ENCODE results near the gene PCK1. TPM values are rescaled to one million over a fixed set of nuclear protein-coding genes. Genes with fewer than 3 reads are reported as not detected.

Gene PCK1
- total and polyA plus RNA-seq, 2 experiments from 2014 or later: not detected

- TF ChIP-seq EZH2phosphoT487 (IDR thresholded peaks at IDR 0.05; ENCODE audit: unreplicated experiment) (no peak), CREB1 (CRISPR knock-in tag; IDR thresholded peaks at IDR 0.05; ENCODE audit: low read depth) (no peak)
These were observed 4.0 kb upstream of the PCK1 start (continued) for GRCh38 chr20:57556980-57557274.

GRCh38 chr20:57557926-57558613, 2.8 kb upstream of the PCK1 start:
- no peaks in the 10 kb centered on the region for H3K79me2 ChIP-seq (replicated peaks; ENCODE audit: insufficient read depth)
- Mint-ChIP-seq H3K27me3 (ENCODE audit: insufficient read depth, low read depth, poor library complexity) (peaks cover 2% of the 10 kb centered on the region), H3K9me3 (peaks cover 2% of the 10 kb centered on the region; the same call in 1 of the 3 replicates), H3K27ac (no peak overlapping the region), H3K36me3 (ENCODE audit: low read depth) (no peaks in the 10 kb centered on the region), H3K4me3 (no peak overlapping the region), H3K4me1 (peaks cover 10% of the 10 kb centered on the region)
- no peak overlapping the region for H2AFZ ChIP-seq
- H4K20me1 ChIP-seq (replicated peaks; ENCODE audit: insufficient read depth): no peaks in the 10 kb centered on the region
- no peak overlapping the region for H3K4me3 ChIP-seq
- no peak overlapping the region for H3K4me2 ChIP-seq
- H3F3A ChIP-seq (replicated peaks; ENCODE audit: low read depth): no peaks in the 10 kb centered on the region
- TF ChIP-seq CTCF (conservative IDR thresholded peaks at IDR 0.05; ENCODE audit: low read depth in 2 of 2): no peak
- TF ChIP-seq ETS1 (IDR thresholded peaks at IDR 0.05): no peak
- no peak for TF ChIP-seq EZH2phosphoT487 (IDR thresholded peaks at IDR 0.05; ENCODE audit: unreplicated experiment)
- TF ChIP-seq ZNF462 (CRISPR knock-in tag; IDR thresholded peaks at IDR 0.05): no peak
- TF ChIP-seq STAT1 (IDR thresholded peaks at IDR 0.05; ENCODE audit: unreplicated experiment): no peak
- TF ChIP-seq ZNF114 (CRISPR knock-in tag; IDR thresholded peaks at IDR 0.05): no peak
- TF ChIP-seq CREB1 (CRISPR knock-in tag; IDR thresholded peaks at IDR 0.05; ENCODE audit: low read depth): no peak
- TF ChIP-seq POLR2AphosphoS5 (IDR thresholded peaks at IDR 0.05; ENCODE audit: low read depth): no peak
- no peak for TF ChIP-seq REST (IDR thresholded peaks at IDR 0.05; ENCODE audit: unreplicated experiment)
- no peak for TF ChIP-seq ZNF331 (CRISPR knock-in tag; IDR thresholded peaks at IDR 0.05; ENCODE audit: low read depth)
- no peak for TF ChIP-seq EZH2 (IDR thresholded peaks at IDR 0.05; ENCODE audit: low read depth, unreplicated experiment)
- TF ChIP-seq NANOG (IDR thresholded peaks at IDR 0.05; ENCODE audit: borderline replicate concordance): no peak
- TF ChIP-seq JUNB (IDR thresholded peaks at IDR 0.05; ENCODE audit: unreplicated experiment): no peak
- H3K36me3 ChIP-seq (ENCODE audit: insufficient read depth): no peaks in the 10 kb centered on the region
- ATAC-seq (no peak), DNase-seq (ENCODE audit: low spot score) (no peak)
- no peak overlapping the region for H3K27ac ChIP-seq (ENCODE audit: low read depth)
- H3K27me3 ChIP-seq (ENCODE audit: insufficient read depth): no peaks in the 10 kb centered on the region
- no peaks in the 10 kb centered on the region for H3K4me1 ChIP-seq (ENCODE audit: insufficient read depth)
- H3K9me2 ChIP-seq (ENCODE audit: insufficient read depth): no peaks in the 10 kb centered on the region
